Activated CD8-positive, alpha-beta memory T cell treated with anti-CD3 and anti-CD28 coated beads, Interleukin-2, amount 50 U/mL, for 48 hours (primary cell): ENCODE results near the gene ADGRL1.
"Not testable (repeated sequence)": the region's sequence is repeated elsewhere in the genome, so short reads cannot be mapped to it uniquely, and the experiment has no call there.

Experiments used
- DNase-seq: peaks from one replicate; pipeline ENCODE4 v3.0.0-alpha.2; 2020

The ADGRL1 gene

DNA sequence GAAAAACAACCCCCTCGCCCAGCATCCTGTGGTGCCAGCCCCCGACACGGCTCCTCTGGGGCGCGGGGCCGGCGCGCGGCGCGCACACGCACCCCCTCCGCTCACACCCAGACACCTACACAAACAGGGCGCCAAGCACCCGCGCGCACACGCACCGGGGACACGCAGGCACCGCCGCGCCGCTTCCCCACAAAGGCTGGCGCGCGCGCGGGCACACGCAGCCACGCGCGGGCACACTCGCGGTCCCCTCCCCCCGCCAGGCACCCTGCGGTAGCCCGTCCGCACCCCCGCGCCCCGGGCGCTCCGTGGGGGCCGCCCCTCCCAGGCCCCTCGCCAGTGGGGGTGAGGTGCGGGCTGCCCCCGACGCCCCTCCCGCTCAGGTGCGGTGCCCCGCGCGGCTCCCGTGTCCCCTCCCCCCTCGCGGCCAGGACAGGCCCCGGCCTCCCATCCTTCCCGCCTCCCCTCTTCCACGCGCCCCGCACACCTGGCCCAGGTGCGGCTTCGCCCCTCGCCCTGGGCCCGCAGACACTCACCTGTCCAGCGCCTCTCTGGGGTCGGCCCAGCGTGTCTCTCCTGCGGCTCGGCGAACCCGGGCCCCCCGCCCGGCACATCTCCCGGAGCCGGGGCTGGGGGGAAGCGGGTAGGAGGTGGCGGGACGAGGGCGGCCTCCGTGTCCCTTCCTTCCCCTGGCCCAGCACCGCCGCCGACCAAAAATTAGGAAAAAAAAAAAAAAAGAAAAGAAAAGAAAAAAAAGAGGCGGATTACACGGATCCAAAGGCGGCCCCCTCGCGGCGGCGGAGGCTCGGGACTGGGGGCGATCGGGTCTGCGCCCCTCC, at the start of gene ADGRL1:
Gene ADGRL1, minus strand, starts transcription at position 718 of the 836 bp plus-strand sequence. CDS start 22,567 bp downstream, outside the sequence.
- not testable (repeated sequence) for DNase-seq

DNA sequence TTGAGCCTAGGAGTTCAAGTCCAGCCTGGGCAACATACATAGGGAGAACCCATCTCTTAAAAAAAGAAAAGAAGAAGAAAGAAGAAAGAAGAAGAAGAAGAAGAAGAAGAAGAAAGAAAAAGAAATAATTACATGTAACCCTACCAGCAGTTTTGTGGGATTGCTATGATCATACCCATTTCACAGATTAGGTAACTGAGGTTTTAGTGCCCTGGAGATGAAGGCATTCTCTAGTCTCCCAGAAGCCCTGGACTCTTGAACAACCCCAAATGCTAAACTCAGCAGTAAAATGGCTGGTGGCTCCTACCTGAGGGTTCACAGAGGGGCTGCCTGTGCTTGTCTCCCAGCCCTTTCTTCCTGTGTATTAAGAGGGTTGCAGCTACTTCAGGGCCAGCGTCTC, 49.3 kb upstream of the ADGRL1 start:
- DNase-seq = not testable (repeated sequence)

DNA sequence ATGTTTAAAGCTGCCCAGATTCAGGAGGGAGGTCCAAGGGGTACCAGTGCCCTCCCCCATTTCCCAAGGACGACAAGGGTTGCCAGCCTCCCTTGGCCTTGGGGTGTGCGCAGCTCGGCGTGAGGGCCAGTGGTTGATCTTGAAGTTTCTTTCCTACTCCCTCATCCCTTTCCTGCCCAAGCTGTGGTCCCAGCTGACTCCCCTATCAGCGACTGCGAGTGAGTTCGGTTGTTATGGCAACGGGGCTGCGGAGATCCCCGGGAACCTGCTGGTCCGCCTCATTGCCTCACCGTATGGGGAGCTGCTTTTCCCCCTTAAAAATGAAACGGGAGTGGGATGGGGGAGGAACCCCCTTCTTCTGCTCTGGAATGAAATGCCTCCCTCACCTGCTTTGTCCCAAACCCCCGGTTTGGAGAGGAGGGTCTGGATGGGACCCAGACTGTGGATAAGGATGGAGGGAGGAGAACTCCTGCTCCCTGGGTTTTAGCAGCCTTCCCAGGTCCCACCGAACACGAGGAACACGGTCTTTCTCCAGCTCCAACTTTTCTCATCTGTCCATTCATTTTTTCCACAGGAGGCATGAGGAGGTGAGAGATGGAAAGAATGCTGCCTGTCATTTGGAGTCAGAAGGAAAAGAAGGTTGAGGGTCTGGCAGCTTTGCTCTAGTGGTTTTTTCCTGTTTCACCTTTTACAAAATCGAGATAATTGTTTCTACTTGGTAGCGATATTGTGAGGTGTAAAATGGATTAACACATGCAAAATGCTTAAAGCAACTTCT, 48.0 kb upstream of the ADGRL1 start:
- DNase-seq = not testable (repeated sequence)

DNA sequence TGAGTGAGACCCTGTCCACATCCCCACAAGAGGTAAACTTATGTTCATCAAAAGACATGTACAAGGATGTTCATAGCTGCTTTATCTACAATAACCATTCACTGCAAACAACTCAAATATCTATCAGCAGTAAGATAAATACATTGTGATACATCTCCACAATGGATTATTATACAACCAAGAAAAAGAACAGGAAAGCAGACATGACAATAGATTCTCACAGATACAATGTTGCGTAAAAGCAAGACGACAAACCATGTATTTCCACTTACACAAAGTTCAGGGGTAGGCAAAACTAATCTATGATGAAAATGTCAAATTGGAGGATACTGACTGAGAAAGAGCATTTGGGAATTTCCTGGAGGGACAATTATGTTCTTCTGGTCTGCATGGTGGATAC, 46.2 kb upstream of the ADGRL1 start:
- not testable (repeated sequence) for DNase-seq

DNA sequence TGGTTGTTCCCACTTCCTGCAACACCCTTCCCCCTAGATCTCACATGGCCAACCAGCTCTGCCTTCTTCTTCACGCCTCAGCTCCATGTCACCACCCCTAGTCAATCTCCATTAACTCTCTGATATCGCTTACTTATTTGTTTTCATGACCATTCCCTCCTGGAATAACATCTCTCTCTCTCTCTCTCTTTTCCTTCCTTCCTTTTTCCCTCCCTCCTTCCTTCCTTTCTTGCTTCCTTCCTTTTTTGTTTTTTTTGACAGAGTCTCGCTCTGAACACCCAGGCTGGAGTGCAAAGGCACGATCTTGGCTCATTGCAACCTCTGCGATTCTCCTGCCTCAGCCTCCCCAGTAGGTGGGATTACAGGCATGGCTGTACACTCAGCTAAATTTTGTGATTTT, 44.9 kb upstream of the ADGRL1 start:
- DNase-seq = no peak

DNA sequence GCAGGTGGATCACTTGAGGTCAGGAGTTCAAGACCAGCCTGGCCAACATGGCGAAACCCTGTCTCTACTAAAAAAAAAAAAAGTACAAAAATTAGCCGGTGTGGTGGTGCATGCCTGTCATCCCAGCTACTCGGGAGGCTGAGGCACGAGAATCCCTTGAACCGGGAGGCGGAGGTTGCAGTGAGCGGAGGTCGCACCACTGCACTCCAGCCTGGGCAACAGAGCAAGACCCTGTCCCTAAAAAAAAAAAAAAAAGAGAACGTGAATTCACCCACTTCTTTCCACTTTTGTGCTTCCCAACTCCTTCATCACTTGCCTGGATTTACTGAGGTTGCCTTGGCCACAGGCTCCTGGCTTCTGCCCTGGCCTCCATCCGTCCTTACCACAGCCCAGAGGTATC, 44.3 kb upstream of the ADGRL1 start:
- not testable (repeated sequence) for DNase-seq

DNA sequence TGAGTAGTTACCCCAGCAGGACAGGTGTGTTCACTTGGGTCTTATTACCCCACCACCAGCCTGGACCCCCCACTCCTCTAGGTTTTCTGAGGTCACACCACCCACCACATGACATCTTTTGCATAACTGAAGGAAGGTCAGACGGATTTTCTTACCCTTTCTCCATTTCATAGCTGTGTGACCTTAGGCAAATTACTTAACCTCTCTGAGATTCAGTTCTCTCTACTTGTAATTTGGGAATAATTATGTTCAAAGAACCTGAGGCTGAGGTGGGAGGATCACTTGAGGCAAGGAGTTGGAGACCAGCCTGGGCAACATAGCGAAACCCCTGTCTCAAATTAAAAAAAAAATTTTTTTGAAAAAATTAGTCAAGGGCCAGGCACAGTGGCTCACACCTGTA, 43.9 kb upstream of the ADGRL1 start:
- DNase-seq = not testable (repeated sequence)

DNA sequence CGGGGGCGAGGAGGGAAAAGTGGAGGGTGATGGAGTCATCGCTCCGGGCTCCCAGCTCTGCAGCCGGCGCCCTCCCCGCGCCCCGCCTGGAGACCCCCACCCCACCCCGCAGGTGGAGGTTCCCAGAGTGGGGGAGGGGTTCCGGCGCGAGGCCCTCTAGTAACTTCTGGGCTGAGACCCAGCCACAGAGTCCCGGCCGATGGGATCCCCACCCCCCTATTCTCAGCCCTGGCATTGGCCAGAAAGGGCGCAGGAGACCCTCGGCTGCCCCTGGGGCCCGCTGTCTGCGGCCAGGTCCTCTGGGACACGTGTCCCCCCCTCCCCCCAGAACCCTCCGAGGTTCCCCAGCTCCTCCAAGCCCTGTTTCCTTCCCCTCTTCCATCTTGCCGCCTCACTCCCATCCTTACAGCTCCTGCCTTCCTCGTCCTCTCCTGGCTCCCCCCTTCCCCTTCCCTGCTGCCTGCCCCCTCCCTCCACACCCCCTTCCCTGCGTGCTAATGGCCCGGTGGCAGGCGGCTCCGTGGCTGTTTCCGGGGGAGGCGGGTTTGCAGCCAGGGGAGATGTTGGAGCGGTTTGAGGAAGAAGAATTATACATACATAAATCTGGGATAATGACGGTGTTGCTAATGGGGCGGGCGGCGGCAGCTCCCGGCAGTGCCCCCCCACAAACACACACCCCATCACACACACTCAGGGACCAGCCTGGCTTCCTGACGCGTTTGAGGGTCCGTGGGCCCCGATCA, 43.2 kb upstream of the ADGRL1 start:
- DNase-seq = peak; percentile 72

DNA sequence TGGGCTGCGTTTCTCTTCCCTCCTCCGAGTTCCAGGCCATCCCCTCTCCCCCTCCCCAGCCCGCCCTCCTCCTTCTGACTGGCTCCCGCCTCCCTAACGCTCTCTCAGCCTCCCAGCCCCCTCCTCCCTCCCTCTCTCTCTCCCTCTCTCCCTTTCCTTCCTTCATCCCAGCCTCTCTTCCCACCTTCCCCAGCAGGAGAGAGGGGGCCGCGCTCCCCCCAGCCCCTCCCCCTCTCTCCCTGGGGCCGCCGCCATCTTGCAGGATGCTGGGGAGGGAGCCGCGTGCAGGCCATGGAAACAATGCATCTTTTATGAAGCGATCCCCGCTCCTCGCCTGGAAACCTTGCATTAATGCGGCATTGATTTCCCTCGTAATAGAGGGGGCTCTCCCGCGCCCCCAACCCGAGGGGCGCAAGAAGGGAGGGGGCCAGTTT, 42.6 kb upstream of the ADGRL1 start:
- DNase-seq = peak; percentile 78

DNA sequence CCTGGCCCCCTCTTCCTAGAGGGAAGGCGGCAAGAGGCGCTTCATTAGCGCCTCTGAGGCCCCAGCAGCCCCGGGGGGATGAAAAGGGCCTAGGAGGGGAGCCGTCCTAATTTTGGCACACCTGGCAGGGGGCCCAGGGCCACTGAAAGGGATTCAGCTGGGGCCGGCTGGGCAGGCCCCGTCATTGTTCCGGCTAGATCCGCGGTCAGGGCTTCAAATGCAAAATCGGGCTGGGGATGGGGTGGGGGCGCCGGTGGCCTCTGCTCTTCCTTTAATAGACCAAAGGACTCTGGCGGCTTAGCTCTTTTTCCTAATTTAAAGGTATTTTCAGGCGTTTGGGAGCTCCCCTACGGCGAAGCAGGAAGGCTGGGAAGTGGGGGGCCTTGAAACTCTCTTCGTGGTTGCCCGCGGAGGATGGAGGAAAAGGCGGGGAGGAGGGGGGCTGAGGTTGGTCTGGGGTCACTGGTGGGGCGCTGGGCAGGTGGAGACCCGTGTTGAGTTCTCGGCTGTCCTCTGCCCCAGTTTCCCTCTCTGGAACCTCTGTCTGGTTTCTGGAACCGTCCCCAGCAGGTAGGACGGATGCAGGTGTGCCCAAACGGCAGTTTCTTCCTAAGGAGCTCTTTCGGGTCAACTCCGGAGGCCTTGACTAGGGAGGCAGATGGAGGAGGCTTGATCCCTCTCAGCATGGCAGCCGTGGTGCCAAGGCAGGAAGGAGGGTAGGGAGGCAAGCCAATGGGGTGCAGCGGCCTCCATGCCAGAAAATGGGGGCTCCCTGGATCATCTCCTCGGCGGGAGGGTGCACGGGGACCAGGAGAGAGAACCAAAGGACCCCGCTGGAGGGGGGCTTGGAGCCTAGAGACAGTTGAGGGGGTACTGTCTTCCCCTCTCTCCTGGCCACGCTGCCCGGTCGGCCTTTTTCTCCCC, 41.8 kb upstream of the ADGRL1 start:
- peak; percentile 59 for DNase-seq

DNA sequence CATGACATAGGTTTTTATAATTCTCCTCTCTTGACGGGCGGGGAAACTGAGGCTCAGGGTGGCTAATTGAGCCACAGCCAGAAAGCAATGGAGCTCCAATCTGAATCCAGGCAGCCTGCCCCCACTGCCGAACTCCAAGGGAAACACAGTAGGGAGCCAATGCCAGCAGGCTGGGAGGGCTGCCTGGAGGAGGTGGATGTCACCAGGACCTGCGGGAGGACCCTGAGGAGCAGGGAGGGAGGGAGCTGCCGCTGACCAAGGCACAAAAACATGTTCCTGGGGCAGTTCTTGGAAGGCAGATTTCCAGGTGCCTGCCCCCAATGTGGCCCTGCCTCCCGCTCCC, 41.2 kb upstream of the ADGRL1 start:
- not testable (repeated sequence) for DNase-seq

DNA sequence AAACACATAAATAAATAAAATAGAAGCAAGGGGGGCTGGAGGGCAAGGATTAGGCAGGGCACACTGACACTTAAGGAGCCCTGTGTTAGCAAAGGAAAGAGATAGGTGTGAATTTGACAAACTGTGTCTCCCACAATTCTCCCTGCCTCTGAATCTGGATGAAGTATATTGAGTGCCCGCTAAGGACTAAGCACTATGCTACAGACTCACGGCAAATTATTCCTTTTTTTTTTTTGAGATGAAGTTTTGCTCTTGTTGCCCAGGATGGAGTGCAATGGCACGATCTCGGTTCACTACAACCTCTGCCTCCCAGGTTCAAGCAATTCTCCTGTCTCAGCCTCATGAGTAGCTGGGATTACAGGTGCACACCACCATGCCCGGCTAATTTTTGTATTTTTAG, 38.4 kb upstream of the ADGRL1 start:
- DNase-seq = not testable (repeated sequence)

DNA sequence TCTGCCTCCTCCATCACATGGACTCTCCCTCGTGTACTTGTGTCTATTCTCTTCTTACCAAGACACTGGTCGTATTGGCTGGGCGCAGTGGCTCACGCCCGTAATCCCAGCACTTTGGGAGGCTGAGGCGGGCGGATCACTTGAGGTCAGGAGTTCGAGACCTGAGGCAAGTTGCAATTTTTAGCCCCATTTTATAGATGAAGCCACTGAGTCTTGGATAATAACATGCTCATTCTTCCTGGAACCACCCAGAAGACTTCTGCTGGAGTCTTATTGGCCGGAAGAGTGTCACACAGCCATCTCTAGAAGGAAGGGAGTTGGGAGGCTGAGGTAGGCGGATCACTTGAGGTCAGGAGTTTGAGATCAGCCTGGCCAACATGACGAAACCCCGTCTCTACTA, 37.7 kb upstream of the ADGRL1 start:
- DNase-seq = not testable (repeated sequence)

DNA sequence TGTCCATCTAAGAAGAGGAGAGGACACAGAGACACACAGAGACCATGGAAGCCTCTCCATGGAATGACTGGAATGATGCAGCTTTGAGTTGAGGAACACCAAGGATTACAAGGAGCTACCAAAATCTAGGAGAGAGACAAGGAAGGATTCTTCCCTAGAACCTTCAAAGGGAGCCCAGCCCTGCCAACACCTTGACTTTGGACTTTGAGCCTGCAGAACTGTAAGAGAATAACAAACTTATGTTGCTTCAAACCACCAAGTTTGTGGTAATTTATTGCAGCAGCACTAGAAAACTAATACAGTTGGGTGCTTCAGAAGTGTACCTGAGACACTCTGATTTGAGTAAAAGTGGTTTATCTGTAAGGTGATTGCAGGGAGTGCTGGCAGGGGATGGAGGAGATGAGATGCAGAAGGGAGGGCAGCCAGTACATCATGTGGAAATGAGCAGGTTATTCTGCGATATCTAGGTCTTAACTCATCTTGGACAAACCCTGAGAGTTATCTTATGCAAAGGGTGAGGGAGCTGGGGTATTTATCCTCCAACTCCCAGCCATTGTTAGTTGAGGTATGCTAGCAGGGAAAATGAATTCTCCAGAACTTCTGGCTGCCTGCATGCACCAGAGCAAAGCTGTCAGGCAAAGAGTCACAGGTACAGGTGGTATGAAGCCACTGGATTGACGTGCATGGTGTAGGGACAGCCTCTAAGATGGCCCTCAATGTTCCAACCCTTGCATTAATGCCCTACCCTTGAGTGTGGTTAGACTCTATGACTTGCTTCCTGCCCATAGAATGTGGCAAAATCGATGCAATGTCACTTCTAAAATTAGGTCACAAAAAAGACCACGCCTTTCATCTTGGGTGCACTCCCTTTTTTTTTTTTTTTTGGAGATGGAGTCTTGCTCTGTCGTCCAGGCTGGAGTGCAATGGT, 31.3 kb upstream of the ADGRL1 start:
- DNase-seq = no peak

DNA sequence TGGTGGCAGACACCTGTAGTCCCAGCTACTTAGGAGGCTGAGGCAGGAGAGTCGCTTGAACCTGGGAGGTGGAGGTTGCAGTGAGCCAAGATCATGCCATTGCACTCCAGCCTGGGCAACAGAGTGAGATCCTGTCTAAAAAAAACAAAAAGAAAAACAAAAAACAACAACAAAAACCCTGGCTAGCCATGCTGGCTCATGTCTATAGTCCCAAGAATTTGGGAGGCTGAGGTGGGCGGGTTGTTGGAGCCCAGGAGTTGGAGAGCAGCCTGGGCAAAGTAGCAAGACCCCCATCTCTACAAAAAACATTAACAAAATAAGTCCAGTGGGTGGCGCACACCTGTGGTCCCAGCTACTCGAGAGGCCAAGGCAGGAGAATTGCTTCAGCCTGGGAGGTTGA, 27.0 kb upstream of the ADGRL1 start:
- DNase-seq = not testable (repeated sequence)

DNA sequence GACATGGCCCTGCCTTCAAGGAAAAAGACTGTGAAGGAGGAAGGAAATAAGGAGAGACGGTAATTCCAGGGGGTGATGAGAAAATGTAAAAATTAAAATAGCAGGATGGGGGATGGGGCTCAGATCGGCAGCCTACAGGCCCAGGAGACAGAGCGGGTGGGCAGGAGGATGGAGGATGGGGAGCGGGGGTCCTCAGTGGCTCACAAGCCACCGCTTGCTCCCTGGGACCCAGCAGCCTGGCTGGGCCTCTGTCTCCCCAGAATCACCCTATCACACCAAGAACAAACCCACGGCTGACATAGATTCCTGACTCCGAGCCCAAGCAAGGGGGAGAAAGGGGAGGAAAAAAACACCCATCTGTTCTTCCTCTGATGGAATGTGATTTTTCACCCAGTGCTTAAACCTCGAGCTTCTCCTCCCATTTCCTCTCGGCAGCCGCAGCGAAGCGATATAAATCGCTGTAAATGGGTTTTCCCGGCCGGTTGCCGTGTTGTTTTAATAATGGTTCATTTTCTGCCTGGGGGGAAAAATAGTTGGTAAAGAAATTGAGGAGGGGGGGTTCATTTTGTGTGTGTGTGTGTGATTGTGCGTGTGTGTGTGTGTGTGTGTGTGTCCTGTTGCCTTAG, 22.6 kb upstream of the ADGRL1 start:
- not testable (repeated sequence) for DNase-seq

DNA sequence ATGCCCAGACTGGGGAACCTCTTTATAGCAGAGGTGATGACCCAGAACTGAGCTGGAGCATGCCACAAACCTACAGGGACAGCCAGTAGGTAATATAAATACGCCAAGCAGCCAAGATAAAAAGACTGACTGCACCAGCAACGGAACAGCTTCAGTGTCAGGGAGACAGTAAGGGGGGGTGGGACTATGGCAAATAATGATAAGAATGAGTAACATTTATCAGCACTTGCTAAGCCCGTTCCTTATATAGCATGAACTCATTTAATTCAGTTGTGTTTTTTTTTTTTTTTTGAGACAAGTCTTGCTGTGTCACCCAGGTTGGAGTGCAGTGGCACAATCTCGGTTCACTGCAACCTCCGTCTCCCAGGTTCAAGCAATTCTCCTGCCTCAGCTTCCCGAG, 20.5 kb upstream of the ADGRL1 start:
- DNase-seq = not testable (repeated sequence)

DNA sequence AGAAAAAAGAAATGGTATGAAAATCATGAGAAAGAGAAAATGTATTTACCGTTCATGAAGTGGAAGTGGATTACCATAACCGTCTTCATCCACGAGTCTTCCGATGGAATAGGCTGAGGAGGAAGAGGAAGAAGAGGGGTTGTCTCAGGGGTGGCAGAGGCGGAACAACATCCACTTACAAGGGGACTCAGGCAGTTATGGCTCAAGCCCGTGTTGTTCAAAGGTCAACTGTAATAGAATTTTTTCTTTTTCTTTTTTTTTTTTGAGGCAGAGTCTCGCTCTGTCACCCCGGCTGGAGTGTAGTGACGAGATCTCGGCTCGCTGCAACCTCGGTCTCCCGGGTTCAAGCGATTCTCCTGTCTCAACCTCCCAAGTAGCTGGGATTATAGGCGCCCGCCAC, 16.9 kb upstream of the ADGRL1 start:
- DNase-seq = no peak

DNA sequence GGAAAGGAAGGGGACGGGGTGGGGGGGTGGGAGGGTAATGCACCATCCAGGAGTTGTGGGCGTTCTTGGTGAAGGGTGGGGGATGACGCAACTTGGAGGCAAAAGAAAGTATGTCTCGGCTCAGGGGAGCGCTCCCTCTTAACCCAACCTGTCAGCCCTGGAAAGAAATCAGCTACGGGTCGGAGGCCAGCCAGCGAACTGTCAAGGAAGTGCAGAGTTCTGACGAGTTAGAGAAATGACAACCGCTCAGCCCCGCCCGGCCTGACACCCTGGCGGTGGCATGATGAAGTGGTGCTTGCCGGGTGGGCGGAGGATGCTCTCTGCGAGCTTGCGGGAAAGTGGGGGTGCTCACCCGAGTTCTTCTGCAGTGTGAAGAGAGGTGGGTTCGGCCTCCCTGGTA, 15.4 kb upstream of the ADGRL1 start:
- peak; percentile 84 for DNase-seq

DNA sequence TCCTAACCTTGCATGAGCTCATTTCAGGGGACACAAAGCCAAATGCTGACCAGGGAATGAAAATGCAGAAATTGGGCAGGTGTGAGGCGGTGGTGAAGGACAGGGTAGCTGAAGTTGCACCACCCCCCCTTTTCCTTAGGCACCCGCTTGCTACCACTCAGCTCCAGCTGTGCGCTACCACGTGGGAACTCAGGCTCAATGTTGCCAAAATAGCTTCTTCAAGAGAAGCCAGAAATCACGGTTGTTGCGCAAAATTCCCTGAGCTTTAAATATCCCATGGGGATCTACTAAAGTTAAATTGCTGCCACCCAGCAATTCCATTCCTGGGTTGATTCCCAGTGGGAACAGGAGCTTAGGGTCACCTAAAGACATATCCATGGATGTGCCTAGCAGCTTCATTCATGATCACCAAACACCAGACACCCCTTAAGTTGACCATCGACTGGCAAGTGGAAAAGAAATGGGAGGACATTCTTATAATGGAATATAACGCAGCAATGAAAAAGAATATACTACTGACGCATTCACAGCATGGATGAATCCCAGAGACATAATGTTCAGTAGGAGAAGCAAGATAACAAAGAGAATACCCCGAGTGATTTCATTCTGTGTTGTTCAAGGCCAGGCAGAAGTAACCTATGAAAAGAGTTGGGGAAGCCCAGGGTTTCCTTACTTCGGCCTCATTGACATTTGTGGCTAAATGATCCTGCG, 12.8 kb upstream of the ADGRL1 start:
- DNase-seq = no peak
